AG10803 (cell line): Measurements from ENCODE around the gene SH3RF1.

Experiments
- DNase-seq: peaks from one replicate; pipeline ENCODE4 v3.0.0; 2010; ENCODE audit warnings: low read depth
- H3K4me3 ChIP-seq: 2 replicates; pipeline ENCODE4 v1.5.1; 2011; ENCODE audit warnings: mild to moderate bottlenecking, low read length, control low read depth
- CTCF ChIP-seq: conservative IDR thresholded peaks from 2 replicates; pipeline ENCODE4 v1.5.1; 2011; ENCODE audit warnings: mild to moderate bottlenecking, low read length, control low read depth, inconsistent platforms

The SH3RF1 gene

GRCh38 chr4:169220447-169220846, 50.3 kb downstream of the SH3RF1 start:
- DNase-seq: no peak
- H3K4me3 ChIP-seq: no peak overlapping the region
- no peak for TF ChIP-seq CTCF

- no peak for TF ChIP-seq CTCF
- DNase-seq: no peak
- H3K4me3 ChIP-seq: no peak overlapping the region
Measured at GRCh38 chr4:169219440-169219839, 51.3 kb downstream of the SH3RF1 start.

- TF ChIP-seq CTCF: no peak
- no peak overlapping the region for H3K4me3 ChIP-seq
- DNase-seq: no peak
Measured at GRCh38 chr4:169215656-169216055, 55.1 kb downstream of the SH3RF1 start.

GRCh38 chr4:169212981-169213380, 57.8 kb downstream of the SH3RF1 start:
- no peak overlapping the region for H3K4me3 ChIP-seq
- no peak for TF ChIP-seq CTCF
- no peak for DNase-seq

- TF ChIP-seq CTCF: no peak
- H3K4me3 ChIP-seq: no peak overlapping the region
- DNase-seq: no peak
Measured at GRCh38 chr4:169210504-169211118, 60.1 kb downstream of the SH3RF1 start.

- no peak for DNase-seq
- TF ChIP-seq CTCF: no peak
- H3K4me3 ChIP-seq: no peak overlapping the region
Measured at GRCh38 chr4:169209388-169209883, 61.3 kb downstream of the SH3RF1 start.

GRCh38 chr4:169208516-169208915, 62.2 kb downstream of the SH3RF1 start:
- no peak for DNase-seq
- H3K4me3 ChIP-seq: no peak overlapping the region
- no peak for TF ChIP-seq CTCF
